Adipocyte (in vitro differentiated cells): ENCODE measurements around the gene CPO.

Source experiments
- DNase-seq: peaks from one replicate; pipeline ENCODE4 v3.0.0-alpha.2; 2015; ENCODE audit warnings: low read depth
- H3K27me3 ChIP-seq: replicated peaks from 2 replicates; pipeline ENCODE4 v1.7.0; 2013; ENCODE audit warnings: mild to moderate bottlenecking, low read length, moderate library complexity; ENCODE audit not compliant: control insufficient read depth, insufficient read depth
- H3K36me3 ChIP-seq: 2 replicates; pipeline ENCODE4 v1.7.0; 2013; ENCODE audit warnings: low read length, mild to moderate bottlenecking, moderate library complexity; ENCODE audit not compliant: control insufficient read depth, insufficient read depth, severe bottlenecking
- H3K4me1 ChIP-seq: 2 replicates; pipeline ENCODE4 v1.7.0; 2013; ENCODE audit warnings: mild to moderate bottlenecking, low read length, moderate library complexity; ENCODE audit not compliant: control insufficient read depth, insufficient read depth
- H3K4me3 ChIP-seq: 2 replicates; pipeline ENCODE4 v1.7.0; 2013; ENCODE audit warnings: mild to moderate bottlenecking, low read length, moderate library complexity
- H3K9ac ChIP-seq: 2 replicates; pipeline ENCODE4 v1.7.0; 2013; ENCODE audit warnings: mild to moderate bottlenecking, low read length, moderate library complexity
- H3K9me3 ChIP-seq: 2 replicates; pipeline ENCODE4 v1.7.0; 2013; ENCODE audit warnings: mild to moderate bottlenecking, low read length, moderate library complexity; ENCODE audit not compliant: control insufficient read depth

The CPO gene

DNA sequence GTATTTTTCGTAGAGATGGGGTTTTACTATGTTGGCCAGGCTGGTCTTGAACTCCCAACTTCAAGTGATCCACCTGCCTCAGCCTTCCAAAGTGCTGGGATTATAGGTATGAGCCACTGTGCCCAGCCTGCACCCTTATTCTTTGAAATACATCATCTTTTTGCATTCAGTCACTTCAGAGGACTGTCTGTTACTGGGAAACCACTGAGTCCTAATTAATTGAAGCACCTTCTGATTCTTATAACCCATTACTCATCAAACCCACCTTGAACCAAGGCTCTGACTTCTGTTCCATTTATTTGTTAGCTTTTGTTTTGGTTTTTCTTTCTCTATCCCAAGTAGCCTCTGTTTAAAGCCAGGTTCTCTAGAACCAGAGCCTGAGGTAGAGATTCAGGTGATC lies 49.6 kb downstream of the CPO start:
- Histone ChIP-seq H3K9me3 (no peaks in the 10 kb centered on the region), H3K27me3 (no peaks in the 10 kb centered on the region), H3K9ac (no peak overlapping the region), H3K4me3 (no peak overlapping the region), H3K4me1 (peaks cover under 1% of the 10 kb centered on the region), H3K36me3 (no peaks in the 10 kb centered on the region)
- DNase-seq: no peak

- H3K9me3 ChIP-seq: no peaks in the 10 kb centered on the region
- DNase-seq: peak; percentile 45
These were observed 50.0 kb downstream of the CPO start for GRCh38 chr2:206989311-206989710.

DNA sequence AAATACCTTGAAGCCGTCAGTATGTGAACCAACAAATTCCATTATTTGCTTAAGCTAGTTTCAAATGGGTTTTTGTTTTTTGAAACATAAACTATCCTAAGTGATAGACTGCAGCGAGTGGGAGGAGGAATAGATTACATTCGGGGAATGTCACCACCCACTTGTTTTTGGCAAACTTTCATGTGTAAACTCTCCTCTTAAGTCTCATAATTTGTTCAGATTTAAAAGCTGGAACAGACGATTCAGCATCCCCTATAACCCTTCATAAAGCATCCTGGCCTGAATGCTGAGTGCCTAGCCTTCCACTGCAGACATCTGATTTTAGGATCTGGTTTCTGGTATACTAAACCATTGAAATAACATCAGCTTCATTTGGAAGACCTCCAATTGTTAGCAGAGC lies 51.0 kb downstream of the CPO start:
- Histone ChIP-seq H3K36me3 (no peaks in the 10 kb centered on the region), H3K4me3 (no peak overlapping the region), H3K9me3 (no peaks in the 10 kb centered on the region), H3K27me3 (no peaks in the 10 kb centered on the region), H3K9ac (no peak overlapping the region), H3K4me1 (no peaks in the 10 kb centered on the region)
- peak; percentile 43 for DNase-seq

More at GRCh38 chr2:206989311-206989710, 50.0 kb downstream of the CPO start:
- Histone ChIP-seq H3K4me3 (no peak overlapping the region), H3K9ac (no peak overlapping the region), H3K27me3 (no peaks in the 10 kb centered on the region), H3K4me1 (no peaks in the 10 kb centered on the region), H3K36me3 (no peaks in the 10 kb centered on the region)

- Histone ChIP-seq H3K27me3 (no peaks in the 10 kb centered on the region), H3K36me3 (no peaks in the 10 kb centered on the region), H3K4me1 (no peaks in the 10 kb centered on the region), H3K9ac (no peak overlapping the region), H3K4me3 (no peak overlapping the region), H3K9me3 (no peaks in the 10 kb centered on the region)
- no peak for DNase-seq
These were observed 51.8 kb downstream of the CPO start for GRCh38 chr2:206991070-206991469.

DNA sequence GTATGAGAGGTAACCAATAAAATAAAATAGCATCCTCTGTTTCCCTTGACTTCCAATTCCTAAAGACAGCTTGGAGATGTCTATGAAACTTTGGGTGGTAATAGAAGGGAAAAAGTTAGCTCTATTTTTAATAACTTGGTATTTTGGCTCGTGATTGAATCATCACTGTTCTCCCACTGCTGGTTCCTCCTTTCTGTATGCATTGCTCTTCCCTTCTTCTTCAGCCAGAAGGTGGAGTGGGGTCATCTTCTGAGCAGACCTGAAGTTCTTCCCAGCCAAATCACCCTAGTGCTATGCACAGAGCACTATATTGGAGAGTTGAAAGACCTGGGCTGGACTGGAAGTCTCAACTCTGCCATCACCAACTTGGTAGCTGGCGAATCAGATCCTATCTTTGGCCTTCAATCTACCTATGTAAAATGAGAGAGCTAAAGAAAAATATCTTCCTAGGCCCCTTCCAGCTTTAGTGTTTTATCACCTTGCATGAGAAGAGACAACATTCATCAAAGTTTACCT lies 54.1 kb downstream of the CPO start:
- no peaks in the 10 kb centered on the region for H3K36me3 ChIP-seq
- no peak for DNase-seq
- H3K9ac ChIP-seq: no peak overlapping the region
- no peaks in the 10 kb centered on the region for H3K27me3 ChIP-seq
- no peaks in the 10 kb centered on the region for H3K4me1 ChIP-seq
- no peak overlapping the region for H3K4me3 ChIP-seq
- H3K9me3 ChIP-seq: peaks cover 4% of the 10 kb centered on the region

GRCh38 chr2:206993964-206994363 lies 54.6 kb downstream of the CPO start:
- Histone ChIP-seq H3K4me3 (no peak overlapping the region), H3K9me3 (peaks cover 4% of the 10 kb centered on the region), H3K27me3 (no peaks in the 10 kb centered on the region), H3K9ac (no peak overlapping the region), H3K4me1 (no peaks in the 10 kb centered on the region), H3K36me3 (no peaks in the 10 kb centered on the region)
- DNase-seq: no peak

- DNase-seq: no peak
- H3K9ac ChIP-seq: no peak overlapping the region
- no peak overlapping the region for H3K4me3 ChIP-seq
- no peaks in the 10 kb centered on the region for H3K36me3 ChIP-seq
- no peaks in the 10 kb centered on the region for H3K27me3 ChIP-seq
- peaks cover 4% of the 10 kb centered on the region for H3K9me3 ChIP-seq
- no peaks in the 10 kb centered on the region for H3K4me1 ChIP-seq
These were observed 57.3 kb downstream of the CPO start for GRCh38 chr2:206996556-206997065.

GRCh38 chr2:207008105-207008990 lies 69.0 kb downstream of the CPO start:
- Histone ChIP-seq H3K4me1 (peaks cover 20% of the 10 kb centered on the region), H3K36me3 (no peaks in the 10 kb centered on the region), H3K27me3 (no peaks in the 10 kb centered on the region), H3K9me3 (no peaks in the 10 kb centered on the region), H3K9ac (no peak overlapping the region), H3K4me3 (no peak overlapping the region)
- peak; percentile 43 for DNase-seq

- peaks cover 20% of the 10 kb centered on the region for H3K4me1 ChIP-seq
- no peak overlapping the region for H3K4me3 ChIP-seq
- H3K9ac ChIP-seq: no peak overlapping the region
- no peaks in the 10 kb centered on the region for H3K9me3 ChIP-seq
- no peaks in the 10 kb centered on the region for H3K36me3 ChIP-seq
- H3K27me3 ChIP-seq: no peaks in the 10 kb centered on the region
- no peak for DNase-seq
These were observed 73.1 kb downstream of the CPO start for GRCh38 chr2:207012461-207012860.

DNA sequence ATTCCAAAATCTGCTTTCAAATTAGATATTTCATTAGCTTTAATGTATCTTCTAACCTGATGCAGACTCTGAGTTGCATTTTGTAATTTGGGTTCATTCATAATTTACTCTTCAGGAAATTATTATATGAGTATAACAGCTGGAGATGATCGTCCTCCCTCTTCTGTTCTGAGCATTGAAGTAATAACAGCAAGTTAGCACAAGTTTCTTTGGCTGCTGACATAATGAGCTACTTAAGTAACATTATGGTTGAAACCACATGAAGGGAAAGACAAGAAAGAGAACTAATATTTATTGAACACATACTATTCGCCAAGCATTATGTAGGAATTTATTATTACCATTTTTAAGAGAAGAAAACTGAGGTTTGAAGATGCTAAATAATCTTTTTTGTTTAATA lies 75.1 kb downstream of the CPO start:
- Histone ChIP-seq H3K4me1 (peaks cover 9% of the 10 kb centered on the region), H3K9me3 (no peaks in the 10 kb centered on the region), H3K9ac (no peak overlapping the region)

DNA sequence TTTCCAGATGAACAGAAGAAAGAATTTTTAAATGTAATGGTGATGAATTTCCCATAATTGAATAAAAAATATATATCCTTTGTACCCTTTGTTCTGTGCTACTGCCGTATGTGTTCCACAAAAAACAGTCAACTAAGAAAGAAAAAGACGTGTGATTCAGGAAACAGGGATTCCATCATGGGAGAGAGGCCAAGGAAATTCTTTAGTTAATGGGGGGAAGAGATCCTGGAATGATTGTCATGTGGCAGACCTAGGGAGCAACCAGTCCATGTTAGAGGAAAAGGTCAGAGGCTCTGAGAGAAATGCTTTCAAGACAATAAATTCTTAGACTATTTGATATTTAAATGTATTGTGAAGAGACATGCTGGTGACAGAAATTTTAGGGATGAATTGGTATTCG lies 76.6 kb downstream of the CPO start:
- Histone ChIP-seq H3K4me1 (peaks cover 9% of the 10 kb centered on the region), H3K4me3 (no peak overlapping the region), H3K36me3 (no peaks in the 10 kb centered on the region), H3K9ac (no peak overlapping the region), H3K27me3 (no peaks in the 10 kb centered on the region), H3K9me3 (no peaks in the 10 kb centered on the region)
- no peak for DNase-seq

More for the DNA sequence above, 75.1 kb downstream of the CPO start:
- Histone ChIP-seq H3K27me3 (no peaks in the 10 kb centered on the region), H3K36me3 (no peaks in the 10 kb centered on the region), H3K4me3 (no peak overlapping the region)
- no peak for DNase-seq
